ENCODE measurements around the gene C6orf89.

DNA sequence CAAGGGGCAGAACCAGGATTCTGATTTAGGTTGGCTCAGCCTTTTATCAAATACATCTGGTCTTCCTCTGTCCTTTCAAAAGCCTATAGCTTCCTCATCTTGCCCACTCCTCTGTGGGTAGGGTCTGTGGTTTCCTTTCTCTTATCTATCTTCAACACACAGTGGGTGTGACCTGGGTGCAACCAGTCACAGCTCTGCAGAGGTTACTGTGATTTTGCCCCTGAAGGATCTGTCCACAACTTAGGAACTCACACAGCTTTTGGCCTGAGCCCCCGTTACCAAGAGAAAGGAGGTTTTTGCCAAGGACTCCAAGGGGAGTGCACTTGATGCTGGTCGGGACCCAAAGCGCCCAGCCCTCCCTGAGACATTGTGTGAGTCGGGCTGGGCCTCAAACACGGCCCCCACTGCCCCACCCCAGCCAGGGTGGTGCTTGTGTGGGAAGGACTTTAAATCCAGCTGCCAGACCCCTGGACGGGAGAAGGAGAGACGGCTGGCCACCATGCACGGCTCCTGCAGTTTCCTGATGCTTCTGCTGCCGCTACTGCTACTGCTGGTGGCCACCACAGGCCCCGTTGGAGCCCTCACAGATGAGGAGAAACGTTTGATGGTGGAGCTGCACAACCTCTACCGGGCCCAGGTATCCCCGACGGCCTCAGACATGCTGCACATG is 68.6 kb downstream of the C6orf89 start, which contains the start of gene PI16:
- TF ChIP-seq ZNF232 (CRISPR knock-in tag; IDR thresholded peaks at IDR 0.05) (no peak), ZNF317 (CRISPR knock-in tag; IDR thresholded peaks at IDR 0.05; ENCODE audit: borderline replicate concordance, low read depth) (no peak), SP1 (CRISPR knock-in tag; conservative IDR thresholded peaks at IDR 0.05) (no peak), ATF1 (CRISPR knock-in tag; IDR thresholded peaks at IDR 0.05) (no peak), FOXJ3 (CRISPR knock-in tag; IDR thresholded peaks at IDR 0.05; ENCODE audit: borderline replicate concordance) (no peak), NFYB (CRISPR knock-in tag; conservative IDR thresholded peaks at IDR 0.05; ENCODE audit: low read depth) (no peak), ESRRA (CRISPR knock-in tag; IDR thresholded peaks at IDR 0.05; ENCODE audit: borderline replicate concordance) (no peak)
- TF ChIP-seq, protein P1, sequence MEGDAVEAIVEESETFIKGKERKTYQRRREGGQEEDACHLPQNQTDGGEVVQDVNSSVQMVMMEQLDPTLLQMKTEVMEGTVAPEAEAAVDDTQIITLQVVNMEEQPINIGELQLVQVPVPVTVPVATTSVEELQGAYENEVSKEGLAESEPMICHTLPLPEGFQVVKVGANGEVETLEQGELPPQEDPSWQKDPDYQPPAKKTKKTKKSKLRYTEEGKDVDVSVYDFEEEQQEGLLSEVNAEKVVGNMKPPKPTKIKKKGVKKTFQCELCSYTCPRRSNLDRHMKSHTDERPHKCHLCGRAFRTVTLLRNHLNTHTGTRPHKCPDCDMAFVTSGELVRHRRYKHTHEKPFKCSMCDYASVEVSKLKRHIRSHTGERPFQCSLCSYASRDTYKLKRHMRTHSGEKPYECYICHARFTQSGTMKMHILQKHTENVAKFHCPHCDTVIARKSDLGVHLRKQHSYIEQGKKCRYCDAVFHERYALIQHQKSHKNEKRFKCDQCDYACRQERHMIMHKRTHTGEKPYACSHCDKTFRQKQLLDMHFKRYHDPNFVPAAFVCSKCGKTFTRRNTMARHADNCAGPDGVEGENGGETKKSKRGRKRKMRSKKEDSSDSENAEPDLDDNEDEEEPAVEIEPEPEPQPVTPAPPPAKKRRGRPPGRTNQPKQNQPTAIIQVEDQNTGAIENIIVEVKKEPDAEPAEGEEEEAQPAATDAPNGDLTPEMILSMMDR (IDR thresholded peaks at IDR 0.05): no peak
- TF ChIP-seq, protein P2, sequence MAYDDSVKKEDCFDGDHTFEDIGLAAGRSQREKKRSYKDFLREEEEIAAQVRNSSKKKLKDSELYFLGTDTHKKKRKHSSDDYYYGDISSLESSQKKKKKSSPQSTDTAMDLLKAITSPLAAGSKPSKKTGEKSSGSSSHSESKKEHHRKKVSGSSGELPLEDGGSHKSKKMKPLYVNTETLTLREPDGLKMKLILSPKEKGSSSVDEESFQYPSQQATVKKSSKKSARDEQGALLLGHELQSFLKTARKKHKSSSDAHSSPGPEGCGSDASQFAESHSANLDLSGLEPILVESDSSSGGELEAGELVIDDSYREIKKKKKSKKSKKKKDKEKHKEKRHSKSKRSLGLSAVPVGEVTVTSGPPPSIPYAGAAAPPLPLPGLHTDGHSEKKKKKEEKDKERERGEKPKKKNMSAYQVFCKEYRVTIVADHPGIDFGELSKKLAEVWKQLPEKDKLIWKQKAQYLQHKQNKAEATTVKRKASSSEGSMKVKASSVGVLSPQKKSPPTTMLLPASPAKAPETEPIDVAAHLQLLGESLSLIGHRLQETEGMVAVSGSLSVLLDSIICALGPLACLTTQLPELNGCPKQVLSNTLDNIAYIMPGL (CRISPR knock-in tag; IDR thresholded peaks at IDR 0.05): no peak
- TF ChIP-seq, protein P3, sequence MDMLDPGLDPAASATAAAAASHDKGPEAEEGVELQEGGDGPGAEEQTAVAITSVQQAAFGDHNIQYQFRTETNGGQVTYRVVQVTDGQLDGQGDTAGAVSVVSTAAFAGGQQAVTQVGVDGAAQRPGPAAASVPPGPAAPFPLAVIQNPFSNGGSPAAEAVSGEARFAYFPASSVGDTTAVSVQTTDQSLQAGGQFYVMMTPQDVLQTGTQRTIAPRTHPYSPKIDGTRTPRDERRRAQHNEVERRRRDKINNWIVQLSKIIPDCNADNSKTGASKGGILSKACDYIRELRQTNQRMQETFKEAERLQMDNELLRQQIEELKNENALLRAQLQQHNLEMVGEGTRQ (CRISPR knock-in tag; IDR thresholded peaks at IDR 0.05): no peak
- TF ChIP-seq, protein P4, sequence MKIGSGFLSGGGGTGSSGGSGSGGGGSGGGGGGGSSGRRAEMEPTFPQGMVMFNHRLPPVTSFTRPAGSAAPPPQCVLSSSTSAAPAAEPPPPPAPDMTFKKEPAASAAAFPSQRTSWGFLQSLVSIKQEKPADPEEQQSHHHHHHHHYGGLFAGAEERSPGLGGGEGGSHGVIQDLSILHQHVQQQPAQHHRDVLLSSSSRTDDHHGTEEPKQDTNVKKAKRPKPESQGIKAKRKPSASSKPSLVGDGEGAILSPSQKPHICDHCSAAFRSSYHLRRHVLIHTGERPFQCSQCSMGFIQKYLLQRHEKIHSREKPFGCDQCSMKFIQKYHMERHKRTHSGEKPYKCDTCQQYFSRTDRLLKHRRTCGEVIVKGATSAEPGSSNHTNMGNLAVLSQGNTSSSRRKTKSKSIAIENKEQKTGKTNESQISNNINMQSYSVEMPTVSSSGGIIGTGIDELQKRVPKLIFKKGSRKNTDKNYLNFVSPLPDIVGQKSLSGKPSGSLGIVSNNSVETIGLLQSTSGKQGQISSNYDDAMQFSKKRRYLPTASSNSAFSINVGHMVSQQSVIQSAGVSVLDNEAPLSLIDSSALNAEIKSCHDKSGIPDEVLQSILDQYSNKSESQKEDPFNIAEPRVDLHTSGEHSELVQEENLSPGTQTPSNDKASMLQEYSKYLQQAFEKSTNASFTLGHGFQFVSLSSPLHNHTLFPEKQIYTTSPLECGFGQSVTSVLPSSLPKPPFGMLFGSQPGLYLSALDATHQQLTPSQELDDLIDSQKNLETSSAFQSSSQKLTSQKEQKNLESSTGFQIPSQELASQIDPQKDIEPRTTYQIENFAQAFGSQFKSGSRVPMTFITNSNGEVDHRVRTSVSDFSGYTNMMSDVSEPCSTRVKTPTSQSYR (CRISPR knock-in tag; IDR thresholded peaks at IDR 0.05): no peak
- TF ChIP-seq, protein P5, sequence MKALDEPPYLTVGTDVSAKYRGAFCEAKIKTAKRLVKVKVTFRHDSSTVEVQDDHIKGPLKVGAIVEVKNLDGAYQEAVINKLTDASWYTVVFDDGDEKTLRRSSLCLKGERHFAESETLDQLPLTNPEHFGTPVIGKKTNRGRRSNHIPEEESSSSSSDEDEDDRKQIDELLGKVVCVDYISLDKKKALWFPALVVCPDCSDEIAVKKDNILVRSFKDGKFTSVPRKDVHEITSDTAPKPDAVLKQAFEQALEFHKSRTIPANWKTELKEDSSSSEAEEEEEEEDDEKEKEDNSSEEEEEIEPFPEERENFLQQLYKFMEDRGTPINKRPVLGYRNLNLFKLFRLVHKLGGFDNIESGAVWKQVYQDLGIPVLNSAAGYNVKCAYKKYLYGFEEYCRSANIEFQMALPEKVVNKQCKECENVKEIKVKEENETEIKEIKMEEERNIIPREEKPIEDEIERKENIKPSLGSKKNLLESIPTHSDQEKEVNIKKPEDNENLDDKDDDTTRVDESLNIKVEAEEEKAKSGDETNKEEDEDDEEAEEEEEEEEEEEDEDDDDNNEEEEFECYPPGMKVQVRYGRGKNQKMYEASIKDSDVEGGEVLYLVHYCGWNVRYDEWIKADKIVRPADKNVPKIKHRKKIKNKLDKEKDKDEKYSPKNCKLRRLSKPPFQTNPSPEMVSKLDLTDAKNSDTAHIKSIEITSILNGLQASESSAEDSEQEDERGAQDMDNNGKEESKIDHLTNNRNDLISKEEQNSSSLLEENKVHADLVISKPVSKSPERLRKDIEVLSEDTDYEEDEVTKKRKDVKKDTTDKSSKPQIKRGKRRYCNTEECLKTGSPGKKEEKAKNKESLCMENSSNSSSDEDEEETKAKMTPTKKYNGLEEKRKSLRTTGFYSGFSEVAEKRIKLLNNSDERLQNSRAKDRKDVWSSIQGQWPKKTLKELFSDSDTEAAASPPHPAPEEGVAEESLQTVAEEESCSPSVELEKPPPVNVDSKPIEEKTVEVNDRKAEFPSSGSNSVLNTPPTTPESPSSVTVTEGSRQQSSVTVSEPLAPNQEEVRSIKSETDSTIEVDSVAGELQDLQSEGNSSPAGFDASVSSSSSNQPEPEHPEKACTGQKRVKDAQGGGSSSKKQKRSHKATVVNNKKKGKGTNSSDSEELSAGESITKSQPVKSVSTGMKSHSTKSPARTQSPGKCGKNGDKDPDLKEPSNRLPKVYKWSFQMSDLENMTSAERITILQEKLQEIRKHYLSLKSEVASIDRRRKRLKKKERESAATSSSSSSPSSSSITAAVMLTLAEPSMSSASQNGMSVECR (CRISPR knock-in tag; IDR thresholded peaks at IDR 0.05; ENCODE audit: borderline replicate concordance): no peak

Measured in WTC11 (cell line).